ENCODE results near the gene ENPP5.

Gene ENPP5

DNA sequence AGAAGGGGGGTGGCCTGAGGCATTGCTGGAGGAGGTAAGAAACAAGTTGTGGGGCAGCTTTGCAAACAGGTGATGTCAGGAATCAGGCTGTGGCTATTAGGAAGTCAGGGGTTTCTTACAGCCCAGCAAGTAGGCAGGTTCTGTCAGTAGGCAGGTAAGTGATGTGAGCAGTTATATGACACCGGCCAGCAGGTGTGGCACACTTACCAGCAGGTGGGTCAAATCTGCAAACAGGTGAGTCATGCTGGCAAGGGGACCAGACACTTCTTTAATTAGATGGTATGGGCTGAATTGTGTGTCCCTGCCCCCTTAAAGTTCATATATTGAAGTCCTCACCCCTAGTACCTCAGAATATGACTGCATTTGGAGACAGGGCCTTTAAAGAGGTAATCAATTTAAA, 57.4 kb downstream of the ENPP5 start:
- DNase-seq (ENCODE audit: insufficient read length, low spot score) (no peak), FAIRE-seq (no peak)
- no peak for TF ChIP-seq POLR2A (IDR thresholded peaks at IDR 0.05; ENCODE audit: low read depth, low read length)

All from H54 (cell line).